NK-92 (cell line): ENCODE measurements around the gene INPP1.

Experiments used
- DNase-seq: peaks from one replicate; lab custom pipeline; 2025; ENCODE audit not compliant: unreplicated experiment; lab: John Stamatoyannopoulos, UW

Gene INPP1

GRCh38 chr2:190360965-190361364 is 17.6 kb downstream of the INPP1 start:
- DNase-seq: no peak

- DNase-seq: no peak
Observed at GRCh38 chr2:190361572-190361971, 18.2 kb downstream of the INPP1 start.

- DNase-seq: no peak
Observed at GRCh38 chr2:190362894-190363293, 19.5 kb downstream of the INPP1 start.

GRCh38 chr2:190365499-190366204 is 22.3 kb downstream of the INPP1 start:
- DNase-seq: no peak

GRCh38 chr2:190366248-190366753 is 22.9 kb downstream of the INPP1 start:
- no peak for DNase-seq

- no peak for DNase-seq
Observed at GRCh38 chr2:190367091-190367490, 23.7 kb downstream of the INPP1 start.

GRCh38 chr2:190369635-190370034 is 26.2 kb downstream of the INPP1 start:
- DNase-seq: no peak

- DNase-seq: no peak
Observed at GRCh38 chr2:190376083-190376482, 32.7 kb downstream of the INPP1 start.

GRCh38 chr2:190376591-190377245 is 33.3 kb downstream of the INPP1 start:
- DNase-seq: no peak

- no peak for DNase-seq
Observed at GRCh38 chr2:190378880-190379237, 35.5 kb downstream of the INPP1 start.

- no peak for DNase-seq
Observed at GRCh38 chr2:190379249-190379964, 36.0 kb downstream of the INPP1 start.

- no peak for DNase-seq
Observed at GRCh38 chr2:190380962-190381412, 37.6 kb downstream of the INPP1 start.

GRCh38 chr2:190382851-190383250 is 39.5 kb downstream of the INPP1 start:
- DNase-seq: no peak

GRCh38 chr2:190387422-190387821 is 44.0 kb downstream of the INPP1 start:
- DNase-seq: no peak

GRCh38 chr2:190396271-190396670 is 52.9 kb downstream of the INPP1 start:
- no peak for DNase-seq

GRCh38 chr2:190402986-190403603 is 59.7 kb downstream of the INPP1 start:
- no peak for DNase-seq

GRCh38 chr2:190404487-190404886 is 61.1 kb downstream of the INPP1 start:
- no peak for DNase-seq

- DNase-seq: no peak
Observed at GRCh38 chr2:190405070-190405469, 61.7 kb downstream of the INPP1 start.

- no peak for DNase-seq
Observed at GRCh38 chr2:190405995-190406394, 62.6 kb downstream of the INPP1 start.

GRCh38 chr2:190406805-190407204 is 63.4 kb downstream of the INPP1 start:
- DNase-seq: no peak

GRCh38 chr2:190407246-190407661 is 63.9 kb downstream of the INPP1 start:
- no peak for DNase-seq
